Neural crest cell (in vitro differentiated cells): Measurements from ENCODE around the gene RSPH1. TPM values are rescaled to one million over a fixed set of nuclear protein-coding genes. Genes with fewer than 3 reads are reported as not detected.

Source experiments
- DNase-seq: peaks from one replicate; pipeline ENCODE4 v3.0.0; 2021; ENCODE audit warnings: low read depth, mixed read lengths, low spot score
- H3K27ac Mint-ChIP-seq: one replicate; pipeline ENCODE4 v1.8.0; 2021; ENCODE audit warnings: mild to moderate bottlenecking, mixed read lengths; ENCODE audit not compliant: unreplicated experiment
- H3K27me3 Mint-ChIP-seq: 2 replicates; pipeline ENCODE4 v1.8.0; 2021; ENCODE audit warnings: low read depth, mild to moderate bottlenecking, mixed read lengths
- H3K36me3 Mint-ChIP-seq: 2 replicates; pipeline ENCODE4 v1.8.0; 2021; ENCODE audit warnings: low read depth, mild to moderate bottlenecking, mixed read lengths
- H3K4me1 Mint-ChIP-seq: 2 replicates; pipeline ENCODE4 v1.8.0; 2021; ENCODE audit warnings: mixed read lengths
- H3K4me3 Mint-ChIP-seq: one replicate; pipeline ENCODE4 v1.8.0; 2021; ENCODE audit warnings: mild to moderate bottlenecking, mixed read lengths
- H3K9me3 Mint-ChIP-seq: 2 replicates; pipeline ENCODE4 v1.8.0; 2021; ENCODE audit warnings: mixed read lengths
- total RNA-seq: library from RNA; stranded (reverse); gene quantifications from 2 replicates; pipeline ENCODE4 v1.2.1, GENCODE V29; 2021
- TF ChIP-seq, protein P1 (sequence below): fragments of 200-600 bp; sonication (generic); conservative IDR thresholded peaks from 2 replicates; pipeline ENCODE4 v1.5.0; 2021; ENCODE audit warnings: antibody characterized with exemption, mild to moderate bottlenecking

RSPH1 gene
- total RNA-seq, 1 donor from 2014 or later, result 0.65 TPM

DNA sequence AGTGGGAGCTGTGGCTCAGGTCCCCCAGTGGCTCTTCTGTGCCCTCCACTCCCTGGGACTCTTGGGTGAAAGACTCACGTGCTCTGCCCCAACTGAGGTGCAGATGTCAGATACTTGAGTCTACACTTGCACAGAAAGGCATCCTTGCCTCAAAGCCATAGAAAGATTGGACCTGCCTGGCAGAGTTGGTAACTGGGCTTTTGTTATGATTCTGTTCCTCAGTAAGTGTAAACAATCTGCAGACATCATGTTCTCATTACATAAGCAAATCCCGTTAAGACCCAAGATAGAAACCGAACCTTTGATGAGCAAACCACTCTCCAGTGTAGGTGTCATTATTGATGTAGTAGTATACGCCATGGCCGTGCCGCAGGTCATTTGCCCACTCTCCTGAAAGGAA, 10.0 kb downstream of the RSPH1 start:
- H3K36me3 Mint-ChIP-seq, result no peaks in the 10 kb centered on the region
- TF ChIP-seq, protein P1, sequence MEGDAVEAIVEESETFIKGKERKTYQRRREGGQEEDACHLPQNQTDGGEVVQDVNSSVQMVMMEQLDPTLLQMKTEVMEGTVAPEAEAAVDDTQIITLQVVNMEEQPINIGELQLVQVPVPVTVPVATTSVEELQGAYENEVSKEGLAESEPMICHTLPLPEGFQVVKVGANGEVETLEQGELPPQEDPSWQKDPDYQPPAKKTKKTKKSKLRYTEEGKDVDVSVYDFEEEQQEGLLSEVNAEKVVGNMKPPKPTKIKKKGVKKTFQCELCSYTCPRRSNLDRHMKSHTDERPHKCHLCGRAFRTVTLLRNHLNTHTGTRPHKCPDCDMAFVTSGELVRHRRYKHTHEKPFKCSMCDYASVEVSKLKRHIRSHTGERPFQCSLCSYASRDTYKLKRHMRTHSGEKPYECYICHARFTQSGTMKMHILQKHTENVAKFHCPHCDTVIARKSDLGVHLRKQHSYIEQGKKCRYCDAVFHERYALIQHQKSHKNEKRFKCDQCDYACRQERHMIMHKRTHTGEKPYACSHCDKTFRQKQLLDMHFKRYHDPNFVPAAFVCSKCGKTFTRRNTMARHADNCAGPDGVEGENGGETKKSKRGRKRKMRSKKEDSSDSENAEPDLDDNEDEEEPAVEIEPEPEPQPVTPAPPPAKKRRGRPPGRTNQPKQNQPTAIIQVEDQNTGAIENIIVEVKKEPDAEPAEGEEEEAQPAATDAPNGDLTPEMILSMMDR, result no peak
- peaks cover 10% of the 10 kb centered on the region for H3K27me3 Mint-ChIP-seq
- H3K27ac Mint-ChIP-seq, result no peak overlapping the region
- no peak overlapping the region for H3K4me3 Mint-ChIP-seq
- DNase-seq, result no peak
- H3K9me3 Mint-ChIP-seq, result peaks cover 2% of the 10 kb centered on the region
- H3K4me1 Mint-ChIP-seq, result no peaks in the 10 kb centered on the region

DNA sequence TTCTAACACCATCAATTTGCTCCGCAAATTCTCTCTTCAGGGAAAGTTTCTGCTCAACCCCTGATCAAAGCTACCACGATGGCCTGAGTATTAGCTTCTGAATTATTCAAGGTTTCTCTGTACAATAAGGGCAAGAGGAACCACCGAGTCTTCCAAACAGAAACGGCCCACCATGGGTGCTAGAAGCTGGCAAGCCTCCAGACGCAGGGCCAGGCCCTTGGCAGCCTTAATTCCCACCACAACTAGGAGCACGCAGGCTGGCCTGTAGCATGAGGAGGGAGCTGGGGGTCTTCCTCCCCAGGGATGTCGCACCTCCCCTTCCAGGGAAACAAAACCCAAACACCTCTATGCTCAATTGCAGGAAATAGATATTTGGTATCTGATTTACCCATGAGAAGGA, 11.1 kb downstream of the RSPH1 start:
- H3K4me1 Mint-ChIP-seq, result peaks cover under 1% of the 10 kb centered on the region
- TF ChIP-seq, protein P1, result no peak
- no peak overlapping the region for H3K4me3 Mint-ChIP-seq
- no peak for DNase-seq
- H3K36me3 Mint-ChIP-seq, result peaks cover under 1% of the 10 kb centered on the region
- no peak overlapping the region for H3K27ac Mint-ChIP-seq
- H3K9me3 Mint-ChIP-seq, result peaks cover 2% of the 10 kb centered on the region
- peaks cover 8% of the 10 kb centered on the region for H3K27me3 Mint-ChIP-seq

DNA sequence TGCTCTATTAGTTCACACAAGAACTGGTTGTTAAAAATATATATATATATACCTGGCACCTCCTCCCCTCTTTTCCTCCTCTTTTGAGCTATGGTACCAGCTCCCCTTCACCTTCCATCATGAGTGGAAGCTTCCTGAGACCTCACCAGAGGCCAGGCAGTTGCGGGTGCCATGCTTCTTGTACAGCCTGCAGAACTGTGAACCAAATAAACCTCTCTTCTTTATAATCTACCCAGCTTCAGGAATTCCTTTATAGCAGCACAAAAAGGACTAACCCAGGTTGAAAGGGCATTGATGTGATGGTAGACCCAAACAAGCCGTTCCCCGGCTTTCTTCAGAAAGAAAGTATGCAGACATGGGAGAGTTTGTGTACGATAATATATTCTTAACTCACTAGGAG, 14.9 kb downstream of the RSPH1 start:
- TF ChIP-seq, protein P1, result no peak
- Mint-ChIP-seq H3K4me1 (peaks cover 7% of the 10 kb centered on the region), H3K27ac (no peak overlapping the region), H3K27me3 (no peaks in the 10 kb centered on the region), H3K9me3 (peaks cover 6% of the 10 kb centered on the region), H3K36me3 (peaks cover 2% of the 10 kb centered on the region), H3K4me3 (no peak overlapping the region)
- no peak for DNase-seq

DNA sequence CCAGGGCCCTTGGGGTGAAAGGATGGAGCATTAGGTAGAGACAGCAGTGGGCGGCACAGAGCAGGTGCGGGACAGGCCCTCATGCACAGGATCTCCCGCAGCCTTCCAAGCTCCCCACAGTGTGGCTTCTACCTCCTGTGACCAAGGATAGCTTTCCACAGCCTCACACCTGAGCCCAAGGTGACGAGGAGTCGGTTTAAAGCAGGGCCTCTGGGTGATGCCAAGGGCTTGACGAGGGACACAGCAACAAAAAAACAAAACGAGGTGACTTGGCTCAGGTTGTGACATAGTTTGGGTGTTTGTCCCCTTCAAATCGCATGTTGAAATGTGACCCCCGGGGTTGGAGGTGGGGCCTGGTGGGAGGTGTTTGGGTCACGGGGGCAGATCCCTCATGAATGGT, 15.3 kb downstream of the RSPH1 start:
- no peak overlapping the region for H3K4me3 Mint-ChIP-seq
- no peak for DNase-seq
- TF ChIP-seq, protein P1, result no peak
- H3K27ac Mint-ChIP-seq, result no peak overlapping the region
- H3K9me3 Mint-ChIP-seq, result peaks cover 6% of the 10 kb centered on the region
- H3K4me1 Mint-ChIP-seq, result peaks cover 7% of the 10 kb centered on the region
- peaks cover 2% of the 10 kb centered on the region for H3K36me3 Mint-ChIP-seq
- no peaks in the 10 kb centered on the region for H3K27me3 Mint-ChIP-seq

DNA sequence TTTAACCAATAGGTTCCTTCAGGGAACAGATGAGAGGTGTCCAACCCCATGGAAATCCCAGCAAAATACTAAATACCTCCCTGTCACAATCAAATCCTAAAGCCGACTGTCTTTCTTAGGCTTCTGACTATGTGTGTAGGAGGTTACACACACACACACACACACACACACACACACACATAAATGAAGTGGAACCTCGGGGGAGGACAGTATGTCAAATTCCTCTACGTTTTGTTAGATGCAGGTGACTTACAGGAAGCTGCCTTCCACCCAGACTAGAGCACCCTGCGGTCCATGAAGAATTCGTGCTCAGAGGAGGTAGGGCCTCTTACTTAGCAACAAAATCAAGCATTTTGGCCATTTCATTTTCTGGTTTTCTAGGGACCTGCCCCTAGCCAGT, 16.4 kb downstream of the RSPH1 start:
- no peak overlapping the region for H3K4me3 Mint-ChIP-seq
- peaks cover 6% of the 10 kb centered on the region for H3K9me3 Mint-ChIP-seq
- peaks cover 8% of the 10 kb centered on the region for H3K4me1 Mint-ChIP-seq
- H3K36me3 Mint-ChIP-seq, result peaks cover 2% of the 10 kb centered on the region
- DNase-seq, result no peak
- TF ChIP-seq, protein P1, result no peak
- H3K27me3 Mint-ChIP-seq, result no peaks in the 10 kb centered on the region
- no peak overlapping the region for H3K27ac Mint-ChIP-seq

DNA sequence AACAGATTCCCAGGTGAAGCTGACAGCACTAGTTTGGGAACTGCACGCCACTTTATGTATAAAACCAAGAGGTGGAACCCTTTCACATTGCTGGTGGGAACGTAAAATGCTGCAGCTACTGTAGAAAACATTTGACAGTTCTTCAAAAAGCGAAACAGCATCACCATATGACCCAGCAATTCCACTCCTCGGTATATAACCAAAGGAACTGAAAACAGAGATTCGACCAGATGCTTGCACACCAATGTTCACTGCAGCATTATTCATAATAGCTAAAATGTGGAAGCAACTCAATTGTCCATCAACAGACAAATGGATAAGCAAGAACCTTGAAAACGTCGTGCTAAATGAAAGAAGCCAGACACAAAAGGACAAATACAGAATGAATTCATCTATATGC, 17.5 kb downstream of the RSPH1 start:
- H3K27ac Mint-ChIP-seq, result no peak overlapping the region
- H3K4me1 Mint-ChIP-seq, result peaks cover 19% of the 10 kb centered on the region

More for the DNA sequence above, 17.5 kb downstream of the RSPH1 start:
- peaks cover 6% of the 10 kb centered on the region for H3K9me3 Mint-ChIP-seq
- no peak overlapping the region for H3K4me3 Mint-ChIP-seq
- no peaks in the 10 kb centered on the region for H3K27me3 Mint-ChIP-seq
- DNase-seq, result no peak
- H3K36me3 Mint-ChIP-seq, result peaks cover 2% of the 10 kb centered on the region
- TF ChIP-seq, protein P1, result no peak
